Stimulated activated naive B cell treated with anti-CD40 and anti-IgM and Interleukin-4, amounts not matched to agents 10 μg/mL and 1 μg/mL and 100 μg/mL, for 72 hours (primary cell): ENCODE measurements around the gene OR1K1.
"Not testable (repeated sequence)": the region's sequence is repeated elsewhere in the genome, so short reads cannot be mapped to it uniquely, and the experiment has no call there.

Source experiments
- ATAC-seq, 2 donors: fragments of 150-1000 bp; cut with Tn5 transposase; replicated peaks; 2 replicates each; pipeline ENCODE4 v1.10.0; 2021; ENCODE audit warnings: moderate library complexity in 1 of 2
- DNase-seq: peaks from one replicate; pipeline ENCODE4 v3.0.0; 2021
- H3K27ac Mint-ChIP-seq: one replicate; pipeline ENCODE4 v1.8.0; 2022; ENCODE audit warnings: mild to moderate bottlenecking, mixed read lengths
- H3K27me3 Mint-ChIP-seq, 2 donors: one replicate each; pipeline ENCODE4 v1.8.0; 2022; ENCODE audit warnings: mixed read lengths in 2 of 2
- H3K36me3 Mint-ChIP-seq, 2 donors: one replicate each; pipeline ENCODE4 v1.8.0; 2022; ENCODE audit warnings: mixed read lengths in 2 of 2, mild to moderate bottlenecking in 1 of 2
- H3K4me1 Mint-ChIP-seq, 2 donors: one replicate each; pipeline ENCODE4 v1.8.0; 2022; ENCODE audit warnings: mixed read lengths in 2 of 2, mild to moderate bottlenecking in 1 of 2
- H3K4me3 Mint-ChIP-seq, 2 donors: one replicate each; pipeline ENCODE4 v1.8.0; 2022; ENCODE audit warnings: mild to moderate bottlenecking in 2 of 2, mixed read lengths in 2 of 2, moderate library complexity in 1 of 2
- H3K9me3 Mint-ChIP-seq, 2 donors: one replicate each; pipeline ENCODE4 v1.8.0; 2022; ENCODE audit warnings: mixed read lengths in 2 of 2, mild to moderate bottlenecking in 1 of 2

Gene OR1K1

GRCh38 chr9:122821278-122821943 is 21.5 kb downstream of the OR1K1 start:
- Mint-ChIP-seq H3K27me3 (no peaks in the 10 kb centered on the region), H3K9me3 (no peaks in the 10 kb centered on the region), H3K36me3 (peaks cover 12 to 36% of the 10 kb centered on the region in 2 donors), H3K4me1 (peaks cover 14 to 33% of the 10 kb centered on the region in 2 donors), H3K27ac (peak overlapping the region; percentile 74), H3K4me3 (no peak overlapping the region)
- DNase-seq (no peak), ATAC-seq (peak; percentile 50 to 51)

DNA sequence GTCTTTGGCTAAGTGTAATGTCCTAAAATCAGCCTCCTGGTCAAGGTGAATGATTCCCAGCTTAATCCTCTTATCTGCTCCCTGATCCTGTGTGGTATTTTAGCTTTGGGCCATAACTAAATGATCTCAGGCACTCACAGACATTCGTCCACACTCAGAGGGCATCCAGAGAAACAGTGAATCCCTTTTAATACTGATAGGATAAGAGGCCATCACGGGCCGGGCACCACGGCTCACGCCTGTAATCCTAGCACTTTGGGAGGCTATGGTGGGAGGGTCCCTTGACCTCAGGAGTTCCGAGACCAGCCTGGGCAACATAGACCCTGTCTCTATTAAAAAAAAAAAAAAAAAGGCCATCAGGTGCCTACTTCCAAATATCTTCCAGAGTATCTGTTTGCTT is 22.1 kb downstream of the OR1K1 start:
- Mint-ChIP-seq H3K4me1 (peaks cover 18 to 34% of the 10 kb centered on the region in 2 donors), H3K9me3 (no peaks in the 10 kb centered on the region), H3K27ac (no peak overlapping the region), H3K27me3 (no peaks in the 10 kb centered on the region), H3K4me3 (no peak overlapping the region), H3K36me3 (peaks cover 11 to 32% of the 10 kb centered on the region in 2 donors)
- DNase-seq (no peak), ATAC-seq (no peak)

GRCh38 chr9:122822938-122823337 is 23.0 kb downstream of the OR1K1 start:
- Mint-ChIP-seq H3K4me3 (no peak overlapping the region), H3K9me3 (no peaks in the 10 kb centered on the region), H3K27ac (peak overlapping the region; percentile 47), H3K27me3 (no peaks in the 10 kb centered on the region), H3K4me1 (peaks cover 21 to 43% of the 10 kb centered on the region in 2 donors), H3K36me3 (peaks cover 8 to 32% of the 10 kb centered on the region in 2 donors)
- DNase-seq = no peak
- no peak for ATAC-seq

GRCh38 chr9:122827761-122828093 is 27.8 kb downstream of the OR1K1 start:
- DNase-seq (no peak), ATAC-seq (peak; percentile 17 to 20)

GRCh38 chr9:122828965-122829284 is 29.0 kb downstream of the OR1K1 start:
- not testable (repeated sequence) for DNase-seq, H3K9me3 Mint-ChIP-seq, H3K27me3 Mint-ChIP-seq, H3K36me3 Mint-ChIP-seq, ATAC-seq
- H3K27ac Mint-ChIP-seq = peak overlapping the region; percentile 96
- H3K4me3 Mint-ChIP-seq = peak overlapping the region; percentile 92 to 99
- peaks cover 9 to 25% of the 10 kb centered on the region in 2 donors for H3K4me1 Mint-ChIP-seq

More at GRCh38 chr9:122827761-122828093, 27.8 kb downstream of the OR1K1 start:
- H3K36me3 Mint-ChIP-seq = peaks cover 4 to 12% of the 10 kb centered on the region in 2 donors
- no peaks in the 10 kb centered on the region for H3K9me3 Mint-ChIP-seq
- H3K4me3 Mint-ChIP-seq = peak overlapping the region; percentile 92 to 99
- H3K4me1 Mint-ChIP-seq = peaks cover 13 to 30% of the 10 kb centered on the region in 2 donors
- H3K27me3 Mint-ChIP-seq = no peaks in the 10 kb centered on the region
- peak overlapping the region; percentile 96 for H3K27ac Mint-ChIP-seq

- H3K4me1 Mint-ChIP-seq = peaks cover 11 to 17% of the 10 kb centered on the region in 2 donors
- no peaks in the 10 kb centered on the region for H3K36me3 Mint-ChIP-seq
- no peak for DNase-seq
- no peak overlapping the region for H3K27ac Mint-ChIP-seq
- no peak overlapping the region for H3K4me3 Mint-ChIP-seq
- no peak for ATAC-seq
- H3K27me3 Mint-ChIP-seq = no peaks in the 10 kb centered on the region
- H3K9me3 Mint-ChIP-seq = no peaks in the 10 kb centered on the region
Observed at GRCh38 chr9:122832194-122832593, 32.3 kb downstream of the OR1K1 start.

DNA sequence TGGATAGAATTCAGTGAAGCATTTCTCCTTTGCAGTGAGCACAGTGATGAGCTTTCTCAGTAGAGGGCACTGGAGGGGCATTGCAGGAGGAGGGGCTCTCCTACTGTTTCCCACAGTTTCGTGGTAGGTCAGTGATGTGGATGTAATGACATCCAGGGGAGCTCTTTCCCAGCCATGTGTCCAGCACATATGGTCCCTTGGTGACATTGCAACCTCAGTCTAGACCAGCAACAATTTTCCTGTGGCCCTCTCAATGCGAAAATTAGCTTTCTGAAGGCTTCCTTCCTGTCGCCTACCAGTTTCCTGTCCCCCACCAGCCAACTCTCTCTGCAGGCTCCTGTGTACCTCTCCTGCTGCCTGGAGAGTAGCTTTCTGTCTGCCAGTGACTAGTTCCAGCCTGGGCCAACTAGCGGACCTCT is 35.4 kb downstream of the OR1K1 start:
- peak overlapping the region; percentile 29 to 42 for H3K4me3 Mint-ChIP-seq
- H3K9me3 Mint-ChIP-seq = peaks cover 0 to 4% of the 10 kb centered on the region in 2 donors
- ATAC-seq (peak; percentile 27 to 39), DNase-seq (no peak)
- peak overlapping the region; percentile 37 for H3K27ac Mint-ChIP-seq
- no peaks in the 10 kb centered on the region for H3K27me3 Mint-ChIP-seq
- peaks cover 8 to 10% of the 10 kb centered on the region in 2 donors for H3K4me1 Mint-ChIP-seq
- H3K36me3 Mint-ChIP-seq = no peaks in the 10 kb centered on the region

- H3K4me1 Mint-ChIP-seq = peaks cover 8 to 10% of the 10 kb centered on the region in 2 donors
- peaks cover 0 to 4% of the 10 kb centered on the region in 2 donors for H3K9me3 Mint-ChIP-seq
- DNase-seq = no peak
- no peak overlapping the region for H3K4me3 Mint-ChIP-seq
- no peak overlapping the region for H3K27ac Mint-ChIP-seq
- ATAC-seq = no peak
- H3K36me3 Mint-ChIP-seq = no peaks in the 10 kb centered on the region
- H3K27me3 Mint-ChIP-seq = no peaks in the 10 kb centered on the region
Observed at GRCh38 chr9:122837266-122837850, 37.4 kb downstream of the OR1K1 start.

GRCh38 chr9:122838441-122838840 is 38.5 kb downstream of the OR1K1 start:
- H3K27ac Mint-ChIP-seq, DNase-seq, ATAC-seq, H3K4me1 Mint-ChIP-seq, H3K9me3 Mint-ChIP-seq, H3K27me3 Mint-ChIP-seq, H3K4me3 Mint-ChIP-seq, H3K36me3 Mint-ChIP-seq: not testable (repeated sequence)

DNA sequence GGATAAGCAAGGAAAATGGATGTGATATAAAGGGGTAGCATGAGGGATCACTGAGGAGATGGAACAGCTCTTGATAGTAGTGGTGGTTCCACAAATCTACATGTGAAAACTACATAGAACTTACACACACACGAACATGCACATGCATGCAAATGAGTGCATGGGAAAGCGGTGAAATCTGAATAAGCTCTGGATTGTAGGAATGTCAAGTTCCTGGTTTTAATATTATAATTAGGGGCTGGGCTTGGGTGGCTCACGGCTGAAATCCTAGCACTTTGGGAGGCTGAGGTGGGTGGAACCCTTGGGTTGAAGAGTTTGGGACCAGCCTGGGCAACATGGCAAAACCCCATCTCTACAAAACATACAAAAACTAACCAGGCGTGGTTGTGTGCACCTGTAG is 41.6 kb downstream of the OR1K1 start:
- Mint-ChIP-seq H3K36me3 (peaks cover 6 to 8% of the 10 kb centered on the region in 2 donors), H3K27me3 (no peaks in the 10 kb centered on the region), H3K4me3 (no peak overlapping the region), H3K9me3 (peaks cover 0 to 4% of the 10 kb centered on the region in 2 donors), H3K4me1 (peaks cover 0 to under 1% of the 10 kb centered on the region in 2 donors), H3K27ac (no peak overlapping the region)
- DNase-seq (no peak), ATAC-seq (no peak)

DNA sequence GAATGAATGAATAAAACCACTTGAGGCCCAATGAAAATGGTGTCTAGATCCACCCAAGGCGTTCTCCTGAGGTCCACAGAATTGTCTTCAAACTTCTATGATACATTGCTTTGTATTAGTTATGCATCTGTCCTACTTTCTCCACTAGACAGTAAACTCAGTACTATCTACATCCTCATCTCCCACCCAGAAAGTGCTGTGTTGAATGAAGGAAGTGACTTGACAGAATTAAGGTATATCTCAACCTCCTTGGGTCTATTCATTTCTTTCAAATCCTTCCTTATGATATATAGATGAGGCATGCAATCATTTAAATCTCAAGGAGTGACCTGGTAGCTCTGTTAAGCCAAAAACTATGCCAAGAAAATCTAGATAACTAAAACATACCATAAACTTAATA is 44.2 kb downstream of the OR1K1 start:
- Mint-ChIP-seq H3K4me3 (no peak overlapping the region), H3K27me3 (no peaks in the 10 kb centered on the region), H3K9me3 (peaks cover 0 to 4% of the 10 kb centered on the region in 2 donors), H3K36me3 (peaks cover 17 to 20% of the 10 kb centered on the region in 2 donors), H3K4me1 (peaks cover 0 to 5% of the 10 kb centered on the region in 2 donors), H3K27ac (no peak overlapping the region)
- DNase-seq (no peak), ATAC-seq (no peak)

GRCh38 chr9:122845116-122845515 is 45.2 kb downstream of the OR1K1 start:
- Mint-ChIP-seq H3K9me3 (no peaks in the 10 kb centered on the region), H3K4me3 (no peak overlapping the region), H3K27ac (no peak overlapping the region), H3K36me3 (peaks cover 17 to 24% of the 10 kb centered on the region in 2 donors), H3K27me3 (no peaks in the 10 kb centered on the region), H3K4me1 (peaks cover 0 to 5% of the 10 kb centered on the region in 2 donors)
- DNase-seq (no peak), ATAC-seq (no peak)

DNA sequence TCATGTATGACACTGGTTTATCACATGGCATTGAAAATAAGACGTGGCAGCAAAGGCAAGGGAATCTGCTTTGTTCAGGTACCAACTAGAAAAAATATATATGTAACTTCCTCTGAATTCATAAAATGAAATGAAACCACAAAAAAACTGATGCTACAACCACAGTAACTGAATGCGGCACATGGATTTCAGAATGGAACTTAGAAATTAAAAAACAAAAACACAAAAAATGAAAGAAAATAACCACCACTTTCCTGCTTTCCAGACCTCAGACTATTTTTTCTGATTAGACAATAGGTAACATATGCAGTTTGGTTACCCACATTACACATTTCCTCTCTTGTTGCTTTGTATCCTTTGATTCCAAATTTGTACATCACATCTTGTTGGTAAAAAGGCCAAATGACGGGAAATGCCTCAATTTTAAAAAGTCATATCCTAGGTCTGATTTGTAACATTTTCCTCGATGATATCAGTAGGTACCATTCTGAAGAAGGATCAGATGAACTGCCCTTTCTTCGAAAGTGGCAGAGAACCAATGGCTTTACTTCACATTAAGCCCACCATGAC is 46.5 kb downstream of the OR1K1 start:
- H3K36me3 Mint-ChIP-seq = peaks cover 28 to 34% of the 10 kb centered on the region in 2 donors
- H3K9me3 Mint-ChIP-seq = no peaks in the 10 kb centered on the region
- DNase-seq = no peak
- peaks cover 0 to 5% of the 10 kb centered on the region in 2 donors for H3K4me1 Mint-ChIP-seq
- H3K4me3 Mint-ChIP-seq = no peak overlapping the region
- no peak overlapping the region for H3K27ac Mint-ChIP-seq
- no peak for ATAC-seq
- H3K27me3 Mint-ChIP-seq = no peaks in the 10 kb centered on the region

DNA sequence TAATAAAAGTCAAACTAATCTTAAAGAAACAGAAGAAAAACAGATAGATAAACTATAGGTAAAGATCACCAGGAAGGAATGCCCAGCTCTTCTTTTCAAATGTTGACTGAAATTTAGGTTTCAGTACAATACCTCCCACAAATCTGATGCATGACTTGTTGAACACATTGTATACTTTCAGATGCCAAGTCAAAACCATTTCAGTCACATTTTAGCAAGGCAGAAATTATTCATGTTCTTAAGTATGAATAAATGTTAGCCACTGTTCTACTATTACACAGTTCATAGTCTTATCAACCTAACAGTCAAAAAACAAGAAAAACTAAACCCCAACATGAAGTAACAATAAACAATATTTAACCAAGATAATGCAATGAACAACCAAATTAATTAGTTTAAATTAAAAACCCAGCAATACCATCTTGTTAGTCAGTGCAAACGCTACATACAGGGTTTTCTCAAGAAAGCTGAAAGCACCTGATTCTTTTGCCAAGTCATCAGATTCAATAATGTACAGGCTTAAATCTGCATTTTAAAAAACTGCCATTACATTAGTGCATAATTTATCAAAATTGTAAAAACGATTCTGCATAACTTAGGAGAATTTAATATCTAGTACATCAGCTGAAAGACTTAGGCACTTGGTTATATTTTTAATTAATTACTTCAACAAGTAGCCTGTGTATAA is 48.5 kb downstream of the OR1K1 start:
- no peak overlapping the region for H3K4me3 Mint-ChIP-seq
- H3K36me3 Mint-ChIP-seq = peaks cover 29 to 35% of the 10 kb centered on the region in 2 donors
- DNase-seq (no peak), ATAC-seq (no peak)
- no peaks in the 10 kb centered on the region for H3K9me3 Mint-ChIP-seq
- H3K27ac Mint-ChIP-seq = no peak overlapping the region
- H3K27me3 Mint-ChIP-seq = no peaks in the 10 kb centered on the region
- H3K4me1 Mint-ChIP-seq = peaks cover 0 to 5% of the 10 kb centered on the region in 2 donors
